Neural crest cell (in vitro differentiated cells): ENCODE data around the gene ZNF516. TPM values are rescaled to one million over a fixed set of nuclear protein-coding genes. Genes with fewer than 3 reads are reported as not detected.

Source experiments
- DNase-seq: peaks from one replicate; pipeline ENCODE4 v3.0.0; 2021; ENCODE audit warnings: low read depth, mixed read lengths, low spot score
- H3K27ac Mint-ChIP-seq: one replicate; pipeline ENCODE4 v1.8.0; 2021; ENCODE audit warnings: mild to moderate bottlenecking, mixed read lengths; ENCODE audit not compliant: unreplicated experiment
- H3K27me3 Mint-ChIP-seq: 2 replicates; pipeline ENCODE4 v1.8.0; 2021; ENCODE audit warnings: low read depth, mild to moderate bottlenecking, mixed read lengths
- H3K36me3 Mint-ChIP-seq: 2 replicates; pipeline ENCODE4 v1.8.0; 2021; ENCODE audit warnings: low read depth, mild to moderate bottlenecking, mixed read lengths
- H3K4me1 Mint-ChIP-seq: 2 replicates; pipeline ENCODE4 v1.8.0; 2021; ENCODE audit warnings: mixed read lengths
- H3K4me3 Mint-ChIP-seq: one replicate; pipeline ENCODE4 v1.8.0; 2021; ENCODE audit warnings: mild to moderate bottlenecking, mixed read lengths
- H3K9me3 Mint-ChIP-seq: 2 replicates; pipeline ENCODE4 v1.8.0; 2021; ENCODE audit warnings: mixed read lengths
- CTCF ChIP-seq: fragments of 200-600 bp; sonication (generic); conservative IDR thresholded peaks from 2 replicates; pipeline ENCODE4 v1.5.0; 2021; ENCODE audit warnings: antibody characterized with exemption, mild to moderate bottlenecking
- total RNA-seq: library from RNA; stranded (reverse); gene quantifications from 2 replicates; pipeline ENCODE4 v1.2.1, GENCODE V29; 2021

ZNF516 gene
- total RNA-seq, 1 donor from 2014 or later = 91.2 TPM

GRCh38 chr18:76465630-76466409 lies 29.2 kb downstream of the ZNF516 start:
- H3K36me3 Mint-ChIP-seq = peaks cover 14% of the 10 kb centered on the region
- peak overlapping the region; percentile 43 for H3K27ac Mint-ChIP-seq
- no peak for DNase-seq
- peaks cover 57% of the 10 kb centered on the region for H3K4me1 Mint-ChIP-seq
- no peaks in the 10 kb centered on the region for H3K9me3 Mint-ChIP-seq
- no peaks in the 10 kb centered on the region for H3K27me3 Mint-ChIP-seq
- H3K4me3 Mint-ChIP-seq = no peak overlapping the region
- no peak for TF ChIP-seq CTCF

GRCh38 chr18:76464281-76465259 lies 30.5 kb downstream of the ZNF516 start:
- no peak overlapping the region for H3K4me3 Mint-ChIP-seq

GRCh38 chr18:76463872-76464271 lies 31.2 kb downstream of the ZNF516 start:
- peaks cover 47% of the 10 kb centered on the region for H3K4me1 Mint-ChIP-seq
- no peak for DNase-seq
- TF ChIP-seq CTCF = no peak
- no peaks in the 10 kb centered on the region for H3K9me3 Mint-ChIP-seq
- peaks cover 23% of the 10 kb centered on the region for H3K36me3 Mint-ChIP-seq
- H3K27ac Mint-ChIP-seq = no peak overlapping the region
- H3K4me3 Mint-ChIP-seq = no peak overlapping the region
- no peaks in the 10 kb centered on the region for H3K27me3 Mint-ChIP-seq

More at GRCh38 chr18:76464281-76465259, 30.5 kb downstream of the ZNF516 start:
- Mint-ChIP-seq H3K27ac (no peak overlapping the region), H3K9me3 (no peaks in the 10 kb centered on the region), H3K36me3 (peaks cover 19% of the 10 kb centered on the region), H3K4me1 (peaks cover 54% of the 10 kb centered on the region), H3K27me3 (no peaks in the 10 kb centered on the region)
- no peak for DNase-seq
- TF ChIP-seq CTCF = no peak

GRCh38 chr18:76463358-76463757 lies 31.7 kb downstream of the ZNF516 start:
- Mint-ChIP-seq H3K36me3 (peaks cover 23% of the 10 kb centered on the region), H3K27ac (no peak overlapping the region), H3K4me3 (no peak overlapping the region), H3K4me1 (peaks cover 42% of the 10 kb centered on the region), H3K27me3 (no peaks in the 10 kb centered on the region), H3K9me3 (no peaks in the 10 kb centered on the region)
- no peak for TF ChIP-seq CTCF
- DNase-seq = no peak

GRCh38 chr18:76462326-76462694 lies 32.7 kb downstream of the ZNF516 start:
- Mint-ChIP-seq H3K36me3 (peaks cover 23% of the 10 kb centered on the region), H3K4me3 (no peak overlapping the region), H3K4me1 (peaks cover 37% of the 10 kb centered on the region), H3K27me3 (no peaks in the 10 kb centered on the region), H3K27ac (peak overlapping the region; percentile 73), H3K9me3 (no peaks in the 10 kb centered on the region)
- no peak for TF ChIP-seq CTCF
- no peak for DNase-seq
